Neural cell (in vitro differentiated cells): ENCODE results near the gene IFT52. TPM values are rescaled to one million over a fixed set of nuclear protein-coding genes. Genes with fewer than 3 reads are reported as not detected.

ENCODE experiments used
- H2AFZ ChIP-seq: fragments of 200-600, 300-800 bp; sonication (generic), shearing (Covaris generic); 2 replicates; pipeline ENCODE4 v1.6.0; 2014; ENCODE audit warnings: low read depth, mild to moderate bottlenecking, antibody characterized with exemption, low read length, moderate library complexity
- H3F3A ChIP-seq: fragments of 200-600 bp; shearing (Covaris generic); 2 replicates; pipeline ENCODE4 v1.6.1; 2016; ENCODE audit warnings: mild to moderate bottlenecking, moderate library complexity, mixed read lengths, antibody characterized with exemption, low read length; ENCODE audit not compliant: insufficient read depth, poor library complexity, severe bottlenecking
- H3K27ac ChIP-seq: fragments of 200-600, 300-800 bp; sonication (generic), shearing (Covaris generic); 2 replicates; pipeline ENCODE4 v1.5.1; 2014; ENCODE audit warnings: mild to moderate bottlenecking, low read length, moderate library complexity
- H3K27me3 ChIP-seq: fragments of 300-800, 200-600 bp; sonication (generic), shearing (Covaris generic); 2 replicates; pipeline ENCODE4 v1.6.0; 2014; ENCODE audit warnings: mild to moderate bottlenecking, low read depth, low read length, moderate library complexity; ENCODE audit not compliant: insufficient read depth
- H3K36me3 ChIP-seq: fragments of 300-800, 200-600 bp; sonication (generic), shearing (Covaris generic); 2 replicates; pipeline ENCODE4 v1.5.1; 2014; ENCODE audit warnings: mild to moderate bottlenecking, antibody characterized with exemption, low read length, moderate library complexity; ENCODE audit not compliant: insufficient read depth
- H3K4me2 ChIP-seq: fragments of 300-800, 200-600 bp; sonication (generic), shearing (Covaris generic); 2 replicates; pipeline ENCODE4 v1.6.0; 2014; ENCODE audit warnings: mild to moderate bottlenecking, low read length
- H3K4me3 ChIP-seq: fragments of 300-800, 200-600 bp; sonication (generic), shearing (Covaris generic); 2 replicates; pipeline ENCODE4 v1.5.1; 2014; ENCODE audit warnings: mild to moderate bottlenecking, low read length, moderate library complexity
- H3K79me2 ChIP-seq: fragments of 200-600 bp; shearing (Covaris generic); replicated peaks from 2 replicates; pipeline ENCODE4 v1.6.0; 2014; ENCODE audit warnings: mild to moderate bottlenecking, low read length, moderate library complexity; ENCODE audit not compliant: insufficient read depth
- H3K9ac ChIP-seq: fragments of 300-800, 200-600 bp; sonication (generic), shearing (Covaris generic); 2 replicates; pipeline ENCODE4 v1.6.1; 2016; ENCODE audit warnings: mild to moderate bottlenecking, low read length, mixed read lengths
- H3K9me2 ChIP-seq: fragments of 200-600 bp; shearing (Covaris generic); 2 replicates; pipeline ENCODE4 v1.6.1; 2016; ENCODE audit warnings: mild to moderate bottlenecking, low read length, mixed read lengths; ENCODE audit not compliant: insufficient read depth
- H3K9me3 ChIP-seq: fragments of 200-600, 300-800 bp; sonication (generic), shearing (Covaris generic); 2 replicates; pipeline ENCODE4 v1.6.1; 2016; ENCODE audit warnings: mild to moderate bottlenecking, mixed run types, low read length, moderate library complexity, mixed read lengths
- H4K20me1 ChIP-seq: fragments of 200-600 bp; shearing (Covaris generic); 2 replicates; pipeline ENCODE4 v1.6.1; 2016; ENCODE audit warnings: mild to moderate bottlenecking, mixed run types; ENCODE audit not compliant: insufficient read depth
- EP300 ChIP-seq: fragments of 450-650 bp; conservative IDR thresholded peaks from 2 replicates; pipeline ENCODE4 v1.6.1; 2014; ENCODE audit warnings: antibody characterized with exemption, mild to moderate bottlenecking, moderate library complexity; ENCODE audit not compliant: poor library complexity, severe bottlenecking
- EZH2 ChIP-seq: fragments of 200-600, 300-800 bp; shearing (Covaris generic), sonication (generic); IDR thresholded peaks from 2 replicates; pipeline ENCODE4 v1.6.1; 2014; ENCODE audit warnings: antibody characterized with exemption, low read length, borderline replicate concordance, mild to moderate bottlenecking; ENCODE audit not compliant: insufficient read depth, poor library complexity, severe bottlenecking
- MXI1 ChIP-seq: fragments of 450-650 bp; conservative IDR thresholded peaks from 2 replicates; pipeline ENCODE4 v1.6.1; 2014; ENCODE audit warnings: antibody characterized with exemption, mild to moderate bottlenecking; ENCODE audit not compliant: poor library complexity, severe bottlenecking
- POLR2AphosphoS5 ChIP-seq: IDR thresholded peaks from 2 replicates; pipeline ENCODE4 v1.6.1; 2012
- RAD21 ChIP-seq: fragments of 450-650 bp; conservative IDR thresholded peaks from 2 replicates; pipeline ENCODE4 v1.6.1; 2014; ENCODE audit warnings: antibody characterized with exemption, mild to moderate bottlenecking, moderate library complexity
- REST ChIP-seq: IDR thresholded peaks from 2 replicates; pipeline ENCODE4 v1.6.1; 2012; ENCODE audit warnings: borderline replicate concordance
- SMC3 ChIP-seq: fragments of 450-650 bp; conservative IDR thresholded peaks from 2 replicates; pipeline ENCODE4 v1.6.1; 2014; ENCODE audit warnings: antibody characterized with exemption, mild to moderate bottlenecking, moderate library complexity; ENCODE audit not compliant: poor library complexity
- TAF1 ChIP-seq: IDR thresholded peaks from 2 replicates; pipeline ENCODE4 v1.6.1; 2012; ENCODE audit warnings: low read depth
- polyA plus RNA-seq: library from polyadenylated mRNA; depleted of rRNA; stranded (reverse); fragments of >200 nt; gene quantifications from 2 replicates; pipeline ENCODE4 v1.2.3, GENCODE V29; 2014
- TF ChIP-seq, protein P1 (sequence below): fragments of 450-650 bp; IDR thresholded peaks from 2 replicates; pipeline ENCODE4 v1.5.1; 2014; ENCODE audit warnings: antibody characterized with exemption, mild to moderate bottlenecking, moderate library complexity; ENCODE audit not compliant: poor library complexity, severe bottlenecking

Gene IFT52
- polyA plus RNA-seq, 1 donor from 2014 or later, result 144 TPM

DNA sequence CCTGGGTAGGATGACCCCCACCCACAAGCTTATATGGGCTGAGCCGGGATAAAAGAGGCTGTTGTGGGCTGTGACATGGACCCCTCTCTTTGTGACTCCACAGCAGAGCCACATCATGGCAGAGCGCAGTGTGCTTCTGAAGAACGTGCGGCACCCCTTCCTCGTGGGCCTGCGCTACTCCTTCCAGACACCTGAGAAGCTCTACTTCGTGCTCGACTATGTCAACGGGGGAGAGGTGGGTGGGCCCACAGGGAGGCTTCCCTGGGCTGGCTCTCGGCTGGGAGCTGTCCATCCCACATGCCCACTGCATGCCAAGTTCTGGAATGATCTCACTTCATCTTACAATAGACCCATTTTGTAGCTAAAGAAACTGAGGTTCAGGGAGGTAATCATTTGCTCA is 21.5 kb upstream of the IFT52 start:
- Histone ChIP-seq H3K4me2 (no peak overlapping the region), H3K4me3 (no peak overlapping the region), H2AFZ (no peak overlapping the region), H3K27ac (no peak overlapping the region), H3K27me3 (no peaks in the 10 kb centered on the region), H3F3A (no peaks in the 10 kb centered on the region), H3K36me3 (no peaks in the 10 kb centered on the region), H3K79me2 (no peaks in the 10 kb centered on the region), H3K9me3 (no peaks in the 10 kb centered on the region), H4K20me1 (no peaks in the 10 kb centered on the region), H3K9me2 (no peaks in the 10 kb centered on the region), H3K9ac (no peak overlapping the region)
- TF ChIP-seq TAF1 (no peak), REST (no peak), RAD21 (no peak), SMC3 (no peak), MXI1 (no peak), POLR2AphosphoS5 (no peak), EP300 (no peak), EZH2 (no peak)
- TF ChIP-seq, protein P1, sequence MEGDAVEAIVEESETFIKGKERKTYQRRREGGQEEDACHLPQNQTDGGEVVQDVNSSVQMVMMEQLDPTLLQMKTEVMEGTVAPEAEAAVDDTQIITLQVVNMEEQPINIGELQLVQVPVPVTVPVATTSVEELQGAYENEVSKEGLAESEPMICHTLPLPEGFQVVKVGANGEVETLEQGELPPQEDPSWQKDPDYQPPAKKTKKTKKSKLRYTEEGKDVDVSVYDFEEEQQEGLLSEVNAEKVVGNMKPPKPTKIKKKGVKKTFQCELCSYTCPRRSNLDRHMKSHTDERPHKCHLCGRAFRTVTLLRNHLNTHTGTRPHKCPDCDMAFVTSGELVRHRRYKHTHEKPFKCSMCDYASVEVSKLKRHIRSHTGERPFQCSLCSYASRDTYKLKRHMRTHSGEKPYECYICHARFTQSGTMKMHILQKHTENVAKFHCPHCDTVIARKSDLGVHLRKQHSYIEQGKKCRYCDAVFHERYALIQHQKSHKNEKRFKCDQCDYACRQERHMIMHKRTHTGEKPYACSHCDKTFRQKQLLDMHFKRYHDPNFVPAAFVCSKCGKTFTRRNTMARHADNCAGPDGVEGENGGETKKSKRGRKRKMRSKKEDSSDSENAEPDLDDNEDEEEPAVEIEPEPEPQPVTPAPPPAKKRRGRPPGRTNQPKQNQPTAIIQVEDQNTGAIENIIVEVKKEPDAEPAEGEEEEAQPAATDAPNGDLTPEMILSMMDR, result no peak

DNA sequence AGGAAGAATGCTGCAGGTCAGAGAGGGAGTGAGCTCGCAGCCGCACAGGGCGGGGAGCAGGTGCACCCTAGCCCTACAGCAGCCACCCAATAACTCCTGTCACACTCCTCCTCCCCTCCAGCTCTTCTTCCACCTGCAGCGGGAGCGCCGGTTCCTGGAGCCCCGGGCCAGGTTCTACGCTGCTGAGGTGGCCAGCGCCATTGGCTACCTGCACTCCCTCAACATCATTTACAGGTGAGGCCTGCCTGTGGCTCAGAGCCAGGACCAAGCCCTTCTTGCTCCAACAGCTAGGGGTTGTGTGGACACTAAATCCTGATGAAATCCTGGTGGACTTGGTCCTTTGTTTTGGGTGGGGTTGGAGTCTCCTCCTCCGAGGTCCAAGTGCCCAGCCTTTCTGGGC is 20.2 kb upstream of the IFT52 start:
- Histone ChIP-seq H3K9me3 (no peaks in the 10 kb centered on the region), H3K4me3 (no peak overlapping the region), H4K20me1 (no peaks in the 10 kb centered on the region), H2AFZ (no peak overlapping the region), H3K4me2 (no peak overlapping the region), H3K79me2 (no peaks in the 10 kb centered on the region), H3K27me3 (no peaks in the 10 kb centered on the region), H3K36me3 (no peaks in the 10 kb centered on the region), H3K9me2 (no peaks in the 10 kb centered on the region), H3K9ac (no peak overlapping the region), H3F3A (no peaks in the 10 kb centered on the region), H3K27ac (no peak overlapping the region)
- TF ChIP-seq TAF1 (no peak), RAD21 (no peak), POLR2AphosphoS5 (no peak), EP300 (no peak), EZH2 (no peak), REST (no peak), SMC3 (no peak), MXI1 (no peak)
- TF ChIP-seq, protein P1, result no peak
